Right atrium auricular region (tissue), 2 donors: ENCODE results near the gene TXLNB. TPM values are rescaled to one million over a fixed set of nuclear protein-coding genes. Genes with fewer than 3 reads are reported as not detected.

Experiments used
- DNase-seq: peaks from one replicate; pipeline ENCODE4 v3.0.0-alpha.2; 2019; ENCODE audit warnings: low spot score
- H3K27ac ChIP-seq, 2 donors: fragments of 200-600 bp; sonication (generic); 1 replicate in 1 of 2; 2 replicates in 1 of 2; pipeline ENCODE4 v1.5.1; 2016 to 2019
- H3K27me3 ChIP-seq, 2 donors: fragments of 200-600 bp; sonication (generic); one replicate each; pipeline versions ENCODE4 v1.5.1 to v1.6.0; 2017 to 2019
- H3K36me3 ChIP-seq: fragments of 200-600 bp; sonication (generic); one replicate; pipeline ENCODE4 v1.5.1; 2016
- H3K4me1 ChIP-seq, 2 donors: fragments of 200-600 bp; sonication (generic); one replicate each; pipeline versions ENCODE4 v1.5.1 to v1.6.0; 2017 to 2019
- H3K4me3 ChIP-seq, 2 donors: fragments of 200-600 bp; sonication (generic); 1 replicate in 1 of 2; 2 replicates in 1 of 2; pipeline ENCODE4 v1.5.1; 2017 to 2019; ENCODE audit warnings: mild to moderate bottlenecking in 1 of 2, moderate library complexity in 1 of 2
- H3K9me3 ChIP-seq, 2 donors: fragments of 200-600 bp; sonication (generic); one replicate each; pipeline ENCODE4 v1.5.1; 2019
- CTCF ChIP-seq, 2 donors: fragments of 200-600 bp; sonication (generic); IDR thresholded peaks; one replicate each; pipeline ENCODE4 v1.5.1; 2019; ENCODE audit warnings: antibody characterized with exemption in 2 of 2
- total RNA-seq, 2 donors: library from RNA; depleted of rRNA; stranded (reverse); fragments of >200 nt; gene quantifications; one replicate each; pipeline ENCODE4 v1.1.0, GENCODE V29; 2016

Gene TXLNB
- total RNA-seq, 2 donors from 2014 or later: 74.7 to 132 TPM

GRCh38 chr6:139257291-139257690 lies 34.5 kb downstream of the TXLNB start:
- no peaks in the 10 kb centered on the region for H3K4me1 ChIP-seq
- no peak for DNase-seq
- H3K27me3 ChIP-seq: no peaks in the 10 kb centered on the region
- H3K9me3 ChIP-seq: no peaks in the 10 kb centered on the region
- peaks cover 51% of the 10 kb centered on the region for H3K36me3 ChIP-seq
- no peak for TF ChIP-seq CTCF (IDR thresholded peaks at IDR 0.05)
- no peak overlapping the region for H3K4me3 ChIP-seq
- no peak overlapping the region for H3K27ac ChIP-seq

GRCh38 chr6:139256087-139256486 lies 35.7 kb downstream of the TXLNB start:
- no peak for TF ChIP-seq CTCF (IDR thresholded peaks at IDR 0.05)

GRCh38 chr6:139254196-139254595 lies 37.6 kb downstream of the TXLNB start:
- peaks cover 0 to 26% of the 10 kb centered on the region in 2 donors for H3K4me1 ChIP-seq
- no peak for DNase-seq
- TF ChIP-seq CTCF (IDR thresholded peaks at IDR 0.05): no peak
- H3K9me3 ChIP-seq: no peaks in the 10 kb centered on the region
- no peak overlapping the region for H3K4me3 ChIP-seq
- no peak overlapping the region for H3K27ac ChIP-seq
- peaks cover 20% of the 10 kb centered on the region for H3K36me3 ChIP-seq
- no peaks in the 10 kb centered on the region for H3K27me3 ChIP-seq

More at GRCh38 chr6:139256087-139256486, 35.7 kb downstream of the TXLNB start:
- Histone ChIP-seq H3K27me3 (no peaks in the 10 kb centered on the region), H3K4me1 (peaks cover 0 to 12% of the 10 kb centered on the region in 2 donors), H3K27ac (peak overlapping the region in 1 of 2 donors; percentile 55), H3K9me3 (no peaks in the 10 kb centered on the region), H3K36me3 (peaks cover 39% of the 10 kb centered on the region), H3K4me3 (no peak overlapping the region)
- DNase-seq: no peak

GRCh38 chr6:139253656-139254055 lies 38.1 kb downstream of the TXLNB start:
- TF ChIP-seq CTCF (IDR thresholded peaks at IDR 0.05): no peak
- H3K4me1 ChIP-seq: peaks cover 0 to 27% of the 10 kb centered on the region in 2 donors
- peaks cover 16% of the 10 kb centered on the region for H3K36me3 ChIP-seq
- no peak for DNase-seq
- H3K9me3 ChIP-seq: no peaks in the 10 kb centered on the region
- H3K27me3 ChIP-seq: no peaks in the 10 kb centered on the region
- no peak overlapping the region for H3K27ac ChIP-seq
- H3K4me3 ChIP-seq: no peak overlapping the region

GRCh38 chr6:139251691-139252390 lies 40.0 kb downstream of the TXLNB start:
- peak overlapping the region; percentile 64 to 86 for H3K27ac ChIP-seq
- no peaks in the 10 kb centered on the region for H3K9me3 ChIP-seq
- H3K4me3 ChIP-seq: no peak overlapping the region
- peaks cover 16% of the 10 kb centered on the region for H3K36me3 ChIP-seq
- no peak for DNase-seq
- no peak for TF ChIP-seq CTCF (IDR thresholded peaks at IDR 0.05)
- peaks cover 0 to 27% of the 10 kb centered on the region in 2 donors for H3K4me1 ChIP-seq
- H3K27me3 ChIP-seq: no peaks in the 10 kb centered on the region
